Liver (tissue), 9 donors: Measurements from ENCODE around the gene CHN1. TPM values are rescaled to one million over a fixed set of nuclear protein-coding genes. Genes with fewer than 3 reads are reported as not detected.

Experiments
- DNase-seq: peaks from one replicate; pipeline ENCODE4 v3.0.0-alpha.2; 2017; ENCODE audit warnings: low spot score
- H3K27ac ChIP-seq, 2 donors: one replicate each; pipeline ENCODE4 v1.7.0; 2013; ENCODE audit warnings: inconsistent platforms in 2 of 2, low read length in 2 of 2, control low read depth in 1 of 2, low read depth in 1 of 2, mild to moderate bottlenecking in 1 of 2
- H3K27me3 ChIP-seq, 4 donors: one replicate each; pipeline versions ENCODE4 v1.6.1 to v1.7.0; 2013; ENCODE audit warnings: low read length in 3 of 4, inconsistent platforms in 1 of 4, mild to moderate bottlenecking in 1 of 4, moderate library complexity in 1 of 4; ENCODE audit not compliant: control insufficient read depth in 4 of 4, insufficient read depth in 4 of 4
- H3K36me3 ChIP-seq, 4 donors: one replicate each; pipeline versions ENCODE4 v1.6.1 to v1.7.0; 2013; ENCODE audit warnings: low read length in 3 of 4, mild to moderate bottlenecking in 3 of 4, low read depth in 1 of 4, moderate library complexity in 1 of 4; ENCODE audit not compliant: control insufficient read depth in 4 of 4, insufficient read depth in 3 of 4
- H3K4me1 ChIP-seq, 4 donors: one replicate each; pipeline versions ENCODE4 v1.6.1 to v1.7.0; 2013; ENCODE audit warnings: low read length in 3 of 4, mild to moderate bottlenecking in 3 of 4, moderate library complexity in 1 of 4; ENCODE audit not compliant: control insufficient read depth in 4 of 4, insufficient read depth in 4 of 4
- H3K4me3 ChIP-seq, 3 donors: one replicate each; pipeline versions ENCODE4 v1.6.1 to v1.7.0; 2013; ENCODE audit warnings: low read length in 3 of 3, control low read depth in 1 of 3, low read depth in 1 of 3, mild to moderate bottlenecking in 1 of 3
- H3K9ac ChIP-seq, 2 donors: one replicate each; pipeline ENCODE4 v1.7.0; 2013; ENCODE audit warnings: low read length in 2 of 2, mild to moderate bottlenecking in 2 of 2, moderate library complexity in 2 of 2, control low read depth in 1 of 2, low read depth in 1 of 2
- H3K9me3 ChIP-seq, 4 donors: one replicate each; pipeline versions ENCODE4 v1.6.1 to v1.7.0; 2013; ENCODE audit warnings: low read length in 3 of 4; ENCODE audit not compliant: control insufficient read depth in 4 of 4
- ATF3 ChIP-seq: IDR thresholded peaks from 2 replicates; pipeline ENCODE4 v1.6.1; 2016; ENCODE audit warnings: antibody characterized with exemption
- EGR1 ChIP-seq, 2 donors: IDR thresholded peaks; 2 replicates each; pipeline ENCODE4 v1.6.1; 2016 to 2018; ENCODE audit warnings: antibody characterized with exemption in 2 of 2, low read depth in 2 of 2
- FOXA1 ChIP-seq: IDR thresholded peaks from 2 replicates; pipeline ENCODE4 v1.6.1; 2016; ENCODE audit warnings: antibody characterized with exemption
- HNF4A ChIP-seq, 2 donors: conservative IDR thresholded peaks; 2 replicates each; pipeline ENCODE4 v1.6.1; 2016; ENCODE audit warnings: antibody characterized with exemption in 2 of 2, mild to moderate bottlenecking in 2 of 2
- HNF4G ChIP-seq: IDR thresholded peaks from 2 replicates; pipeline ENCODE4 v1.6.1; 2016; ENCODE audit warnings: antibody characterized with exemption
- JUND ChIP-seq, 2 donors: IDR thresholded peaks; 2 replicates each; pipeline ENCODE4 v1.6.1; 2016; ENCODE audit warnings: antibody characterized with exemption in 2 of 2
- MAX ChIP-seq: IDR thresholded peaks from 2 replicates; pipeline ENCODE4 v1.6.1; 2016; ENCODE audit warnings: antibody characterized with exemption
- NR2F2 ChIP-seq: IDR thresholded peaks from 2 replicates; pipeline ENCODE4 v1.6.1; 2016; ENCODE audit warnings: antibody characterized with exemption
- RAD21 ChIP-seq, 2 donors: IDR thresholded peaks; 2 replicates each; pipeline ENCODE4 v1.6.1; 2016; ENCODE audit warnings: antibody characterized with exemption in 2 of 2, mild to moderate bottlenecking in 2 of 2
- REST ChIP-seq: IDR thresholded peaks from 2 replicates; pipeline ENCODE4 v1.6.1; 2016; ENCODE audit warnings: antibody characterized with exemption, mild to moderate bottlenecking
- RXRA ChIP-seq, 2 donors: IDR thresholded peaks; 2 replicates each; pipeline ENCODE4 v1.6.1; 2017 to 2018; ENCODE audit warnings: antibody characterized with exemption in 2 of 2, mild to moderate bottlenecking in 1 of 2
- SP1 ChIP-seq: IDR thresholded peaks from 2 replicates; pipeline ENCODE4 v1.6.1; 2018; ENCODE audit warnings: antibody characterized with exemption, mild to moderate bottlenecking
- TAF1 ChIP-seq: conservative IDR thresholded peaks from 2 replicates; pipeline ENCODE4 v1.6.1; 2016; ENCODE audit warnings: antibody characterized with exemption, mild to moderate bottlenecking
- YY1 ChIP-seq: IDR thresholded peaks from 2 replicates; pipeline ENCODE4 v1.6.1; 2016; ENCODE audit warnings: antibody characterized with exemption, mild to moderate bottlenecking
- ZBTB33 ChIP-seq: IDR thresholded peaks from 2 replicates; pipeline ENCODE4 v1.6.1; 2016; ENCODE audit warnings: antibody characterized with exemption
- WGBS: extraction: QIAGEN DNeasy Blood & Tissue Kit; methylation state at CpG from one replicate; pipeline ENCODE4 v1.1.7; 2013; 5-methylcytosine and 5-hydroxymethylcytosine counted together
- polyA plus RNA-seq, 2 donors: library from polyadenylated mRNA; stranded (reverse) in 1 of 2; unstranded in 1 of 2; fragments of 200-250 nt in 1 of 2; fragments of >200 nt in 1 of 2; fragmentation: Nextera tagmentation in 1 of 2; extraction: Ambion mirVana in 1 of 2; gene quantifications; one replicate each; pipeline versions ENCODE4 v1.2.1 to v1.2.3, GENCODE V29; 2013 to 2015
- total RNA-seq, 2 donors: library from RNA; depleted of rRNA; stranded (reverse); fragments of >200 nt; gene quantifications; one replicate each; pipeline ENCODE4 v1.2.3, GENCODE V29; 2014
- donor health status: healthy.
- donor health status: healthy.
- donor health status: healthy.
- donor health status: healthy.
- donor health status: healthy.

The CHN1 gene
- total and polyA plus RNA-seq, 4 donors: 0.66 to 1.6 (median 1.1) TPM

- Histone ChIP-seq H3K4me1 (peaks cover 0 to 1% (median 0%) of the 10 kb centered on the region in 4 donors), H3K27ac (no peak overlapping the region), H3K9ac (no peak overlapping the region), H3K27me3 (no peaks in the 10 kb centered on the region), H3K4me3 (no peak overlapping the region), H3K9me3 (no peaks in the 10 kb centered on the region), H3K36me3 (no peaks in the 10 kb centered on the region)
- no peak for TF ChIP-seq JUND (IDR thresholded peaks at IDR 0.05)
- no peak for TF ChIP-seq HNF4G
- TF ChIP-seq ATF3: no peak
- TF ChIP-seq TAF1: no peak
- TF ChIP-seq RAD21 (IDR thresholded peaks at IDR 0.05): no peak
- no peak for TF ChIP-seq REST
- TF ChIP-seq FOXA1: no peak
- no peak for TF ChIP-seq YY1
- no peak for TF ChIP-seq EGR1 (IDR thresholded peaks at IDR 0.05; ENCODE audit: low read depth in 2 of 2)
- no peak for TF ChIP-seq SP1
- TF ChIP-seq RXRA (IDR thresholded peaks at IDR 0.05): no peak
- no peak for TF ChIP-seq MAX
- TF ChIP-seq HNF4A (conservative IDR thresholded peaks at IDR 0.05): no peak
- TF ChIP-seq NR2F2: no peak
- no peak for TF ChIP-seq ZBTB33
- no peak for DNase-seq
- WGBS: 93% methylated on average over 1 of the region's 1 CpG
These were observed 86.2 kb downstream of the CHN1 start for GRCh38 chr2:174918886-174919526.

GRCh38 chr2:174916270-174916930 lies 88.8 kb downstream of the CHN1 start:
- H3K4me1 ChIP-seq: peaks cover 0 to 1% (median 0%) of the 10 kb centered on the region in 4 donors

More at GRCh38 chr2:174916270-174916930, 88.8 kb downstream of the CHN1 start:
- 86% methylated on average over 4 of the region's 4 CpGs for WGBS
- Histone ChIP-seq H3K4me3 (no peak overlapping the region), H3K9ac (no peak overlapping the region), H3K27ac (no peak overlapping the region), H3K9me3 (no peaks in the 10 kb centered on the region), H3K36me3 (no peaks in the 10 kb centered on the region), H3K27me3 (no peaks in the 10 kb centered on the region)
- no peak for DNase-seq
- TF ChIP-seq TAF1: no peak
- TF ChIP-seq HNF4A (conservative IDR thresholded peaks at IDR 0.05): peak; percentile 39 to 53
